Activated T-helper 1 cell treated with anti-CD3 and anti-CD28 coated beads, Interleukin-2, amount 50 U/mL, for 16 hours (primary cell): ENCODE data around the gene CEMIP2.
A peak's percentile ranks its signal among the peaks of the same experiment; 100 is the strongest.

ENCODE experiments used
- DNase-seq, 2 donors: peaks; one replicate each; pipeline ENCODE4 v3.0.0-alpha.2; 2020; ENCODE audit warnings: low read depth in 1 of 2, low spot score in 1 of 2

CEMIP2 gene

GRCh38 chr9:71770170-71770569 is 1.9 kb upstream of the CEMIP2 start:
- DNase-seq: no peak

GRCh38 chr9:71769175-71770161 is 1.2 kb upstream of the CEMIP2 start:
- peak; percentile 45 to 49 for DNase-seq

- no peak for DNase-seq
Measured at GRCh38 chr9:71767776-71768321, 464 bp downstream of the CEMIP2 start.

- DNase-seq: no peak
Measured at GRCh38 chr9:71767163-71767775, 1.0 kb downstream of the CEMIP2 start.

- peak in 1 of 2 donors; percentile 14 for DNase-seq
Measured at GRCh38 chr9:71766663-71767062, 1.6 kb downstream of the CEMIP2 start.

GRCh38 chr9:71765693-71766092 is 2.6 kb downstream of the CEMIP2 start:
- no peak for DNase-seq

GRCh38 chr9:71764891-71765290 is 3.4 kb downstream of the CEMIP2 start:
- no peak for DNase-seq

- DNase-seq: no peak
Measured at GRCh38 chr9:71764463-71764862, 3.9 kb downstream of the CEMIP2 start.

GRCh38 chr9:71763832-71764231 is 4.5 kb downstream of the CEMIP2 start:
- DNase-seq: no peak

- DNase-seq: no peak
Measured at GRCh38 chr9:71762900-71763653, 5.2 kb downstream of the CEMIP2 start.

GRCh38 chr9:71761938-71762353 is 6.4 kb downstream of the CEMIP2 start:
- DNase-seq: no peak

GRCh38 chr9:71760901-71761300 is 7.4 kb downstream of the CEMIP2 start:
- DNase-seq: no peak

- DNase-seq: no peak
Measured at GRCh38 chr9:71758785-71759184, 9.5 kb downstream of the CEMIP2 start.

- no peak for DNase-seq
Measured at GRCh38 chr9:71758277-71758676, 10.0 kb downstream of the CEMIP2 start.

GRCh38 chr9:71756753-71757152 is 11.6 kb downstream of the CEMIP2 start:
- no peak for DNase-seq

- DNase-seq: no peak
Measured at GRCh38 chr9:71755869-71756268, 12.4 kb downstream of the CEMIP2 start.

- no peak for DNase-seq
Measured at GRCh38 chr9:71755230-71755629, 13.1 kb downstream of the CEMIP2 start.

- DNase-seq: no peak
Measured at GRCh38 chr9:71754151-71754550, 14.2 kb downstream of the CEMIP2 start.

GRCh38 chr9:71752928-71753327 is 15.4 kb downstream of the CEMIP2 start:
- DNase-seq: no peak

GRCh38 chr9:71752352-71752751 is 16.0 kb downstream of the CEMIP2 start:
- DNase-seq: no peak

GRCh38 chr9:71748280-71748743 is 20.0 kb downstream of the CEMIP2 start:
- no peak for DNase-seq
